Pons (tissue), 1 donor: ENCODE data around the gene GOLPH3L.
"Not testable (repeated sequence)": the region's sequence is repeated elsewhere in the genome, so short reads cannot be mapped to it uniquely, and the experiment has no call there.

Experiments
- DNase-seq: peaks from one replicate; pipeline ENCODE4 v3.0.0-alpha.2; 2016; ENCODE audit warnings: low spot score

Gene GOLPH3L

GRCh38 chr1:150657064-150657463, 39.9 kb downstream of the GOLPH3L start:
- not testable (repeated sequence) for DNase-seq

GRCh38 chr1:150654635-150655034, 42.3 kb downstream of the GOLPH3L start:
- not testable (repeated sequence) for DNase-seq

GRCh38 chr1:150650193-150650592, 46.8 kb downstream of the GOLPH3L start:
- DNase-seq = no peak

- no peak for DNase-seq
These were observed 47.4 kb downstream of the GOLPH3L start for GRCh38 chr1:150649441-150650075.

GRCh38 chr1:150642296-150642695, 54.7 kb downstream of the GOLPH3L start:
- no peak for DNase-seq

GRCh38 chr1:150641126-150641815, 55.7 kb downstream of the GOLPH3L start:
- not testable (repeated sequence) for DNase-seq

- not testable (repeated sequence) for DNase-seq
These were observed 58.5 kb downstream of the GOLPH3L start for GRCh38 chr1:150638430-150638829.

GRCh38 chr1:150634839-150635622, 61.9 kb downstream of the GOLPH3L start:
- not testable (repeated sequence) for DNase-seq

- peak; percentile 100 for DNase-seq
These were observed 67.6 kb downstream of the GOLPH3L start, which contains the start of gene ENSA for GRCh38 chr1:150629115-150629928. Gene ENSA, minus strand, starts transcription at chr1:150629612. Its CDS starts 142 bp downstream, at chr1:150629470.

GRCh38 chr1:150628766-150629114, 68.2 kb downstream of the GOLPH3L start:
- no peak for DNase-seq

- DNase-seq = no peak
These were observed 69.0 kb downstream of the GOLPH3L start for GRCh38 chr1:150627826-150628410.

GRCh38 chr1:150626150-150626549, 70.8 kb downstream of the GOLPH3L start:
- DNase-seq = no peak

GRCh38 chr1:150624546-150624945, 72.4 kb downstream of the GOLPH3L start:
- not testable (repeated sequence) for DNase-seq

- DNase-seq = not testable (repeated sequence)
These were observed 72.8 kb downstream of the GOLPH3L start for GRCh38 chr1:150624134-150624533.

GRCh38 chr1:150622303-150622975, 74.5 kb downstream of the GOLPH3L start:
- no peak for DNase-seq

GRCh38 chr1:150621497-150622302, 75.3 kb downstream of the GOLPH3L start:
- DNase-seq = peak; percentile 59

- no peak for DNase-seq
These were observed 76.0 kb downstream of the GOLPH3L start for GRCh38 chr1:150620919-150621318.

- no peak for DNase-seq
These were observed 77.1 kb downstream of the GOLPH3L start for GRCh38 chr1:150619576-150620509.
